ENCODE measurements around the gene HUS1B.
"Not testable (repeated sequence)": the region's sequence is repeated elsewhere in the genome, so short reads cannot be mapped to it uniquely, and the experiment has no call there.

HUS1B gene

DNA sequence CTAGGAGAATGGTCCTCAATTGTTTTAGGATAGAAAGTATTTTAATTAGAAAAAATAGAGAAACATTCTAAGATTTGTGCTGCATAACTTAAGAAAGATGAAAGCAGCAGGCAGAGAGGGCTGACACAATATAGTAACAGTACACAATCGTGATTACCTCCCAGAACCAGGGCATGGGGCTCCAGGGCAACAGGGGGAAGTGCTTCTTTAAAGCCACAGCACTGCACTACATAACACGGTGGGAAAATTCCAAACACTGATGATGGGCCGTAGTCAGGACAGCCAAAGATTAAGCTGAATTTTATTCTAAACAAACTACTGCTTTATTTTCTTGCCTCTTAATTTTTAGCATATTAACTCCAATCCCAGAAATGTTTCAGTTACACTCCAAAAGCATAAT lies 21.6 kb upstream of the HUS1B start:
- no peak for DNase-seq

DNA sequence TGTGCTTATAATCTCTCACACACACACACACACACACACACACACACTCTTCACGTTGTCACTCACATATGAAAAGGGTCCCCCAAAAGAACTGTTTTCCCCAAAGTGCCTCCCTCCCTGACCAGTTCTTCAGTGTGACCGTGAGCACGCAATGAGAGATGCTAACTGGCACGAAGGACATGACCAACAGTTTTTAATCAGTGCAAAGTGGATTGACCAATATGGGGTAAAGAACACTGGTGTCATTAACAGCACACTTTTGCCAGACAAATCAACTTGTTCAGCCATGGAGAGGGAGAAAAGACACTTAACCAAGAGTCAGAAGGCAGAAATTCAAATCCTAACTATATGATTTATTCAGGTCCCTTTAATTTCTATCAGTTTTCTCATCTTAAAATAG lies 21.0 kb upstream of the HUS1B start:
- DNase-seq: no peak

DNA sequence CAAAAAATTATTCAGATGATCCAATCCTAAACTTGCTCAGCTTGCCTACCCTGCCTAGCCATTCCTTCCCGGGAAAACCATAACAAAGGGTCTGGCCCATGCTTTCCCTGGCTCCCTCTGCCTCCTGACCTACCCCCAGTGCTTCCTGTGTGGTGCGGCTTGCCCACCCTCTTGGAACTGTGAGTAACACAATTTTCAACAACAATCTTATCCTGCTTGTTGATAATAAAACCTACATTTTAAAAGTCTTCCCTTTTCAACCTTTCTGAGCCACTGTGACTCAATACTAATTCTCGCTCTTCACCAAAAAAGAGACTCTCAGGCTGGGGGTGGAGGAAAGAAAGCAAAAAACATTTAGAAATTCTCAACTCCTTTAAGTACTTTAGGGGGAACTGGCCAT lies 18.1 kb upstream of the HUS1B start:
- DNase-seq: no peak

DNA sequence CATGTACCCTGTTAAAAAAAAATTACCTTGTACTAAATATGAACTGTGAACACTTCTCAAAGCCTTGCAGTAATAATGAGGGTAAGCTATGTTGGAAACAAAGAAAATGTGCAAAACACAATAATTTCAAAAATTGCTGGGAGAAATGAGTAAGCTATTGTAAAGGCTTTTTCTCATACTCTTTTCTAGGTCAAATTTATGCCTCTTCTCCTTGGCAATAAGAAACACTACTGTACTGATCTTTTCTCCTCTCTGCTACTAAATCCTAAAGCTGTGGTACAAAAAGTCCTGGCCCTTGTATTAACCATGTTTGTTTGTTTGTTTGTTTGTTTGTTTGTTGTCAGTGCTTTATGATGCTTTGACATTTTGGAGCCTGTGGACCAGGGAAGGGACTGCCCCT lies 17.5 kb upstream of the HUS1B start:
- DNase-seq: no peak

DNA sequence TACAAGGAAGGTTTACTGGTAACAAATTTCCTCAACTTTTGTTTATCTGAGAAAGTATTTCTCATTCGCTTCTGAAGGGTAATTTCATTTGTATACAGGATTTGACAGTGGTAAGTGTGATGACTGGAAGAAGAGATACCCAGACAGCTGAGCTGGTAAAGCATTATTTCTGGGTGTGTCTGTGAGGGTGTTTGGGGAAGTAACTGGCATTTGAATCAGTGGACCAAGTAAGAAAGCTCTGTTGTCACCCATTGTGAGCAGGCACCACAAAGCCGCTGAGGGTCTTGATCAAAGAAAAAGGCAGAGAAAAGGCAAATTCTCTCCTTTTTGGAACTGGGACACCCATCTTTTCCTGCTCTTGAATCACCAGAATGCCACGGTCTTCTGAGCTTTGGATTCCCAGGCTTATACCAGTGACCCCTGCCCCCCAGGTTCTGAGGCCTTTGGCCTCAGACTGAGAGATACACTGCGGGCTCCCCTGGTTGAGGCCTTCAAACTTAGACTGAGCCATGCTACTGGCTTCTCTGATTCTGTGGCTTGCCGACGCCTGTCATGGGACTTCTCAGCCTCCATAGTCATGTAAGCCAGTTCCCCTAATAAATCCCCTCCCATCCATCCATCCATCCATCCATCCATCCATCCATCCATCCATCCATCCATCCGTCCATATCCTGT lies 10.5 kb upstream of the HUS1B start:
- DNase-seq: no peak

DNA sequence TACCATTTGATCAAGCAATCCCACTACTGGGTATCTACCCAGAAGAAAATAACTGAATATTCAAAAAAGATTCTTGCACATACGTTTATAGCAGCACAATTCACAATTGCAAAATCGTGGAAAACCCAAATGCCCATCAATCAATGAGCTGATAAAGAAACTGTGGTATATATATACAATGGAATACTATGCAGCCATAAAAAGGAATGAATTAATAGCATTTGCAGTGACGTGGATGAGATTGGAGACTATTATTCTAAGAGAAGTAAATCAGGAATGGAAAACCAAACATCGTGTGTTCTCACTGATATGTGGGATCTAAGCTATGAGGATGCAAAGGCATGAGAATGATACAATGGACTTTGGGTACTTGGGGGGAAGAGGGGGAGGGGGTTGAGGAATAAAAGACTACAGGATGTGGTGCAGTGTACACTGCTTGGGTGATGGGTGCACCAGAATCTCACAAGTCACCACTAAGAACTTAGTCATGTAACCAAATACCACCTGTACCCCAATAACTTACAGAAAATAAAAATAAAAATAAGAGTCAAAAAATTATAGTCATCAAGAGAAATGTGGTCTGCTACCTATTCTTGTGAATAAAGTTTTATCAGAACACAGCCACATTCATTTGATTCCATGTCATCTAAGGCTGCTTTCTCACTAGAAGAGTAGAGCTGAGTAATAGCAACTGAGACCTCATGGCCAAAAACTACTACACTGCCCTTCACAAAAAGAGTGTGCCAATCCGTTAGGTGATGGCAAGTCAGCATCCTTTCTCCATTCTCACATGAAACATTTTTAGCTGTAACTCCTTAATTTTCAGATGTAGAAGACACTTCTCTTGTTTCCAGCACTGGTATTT lies 8.7 kb upstream of the HUS1B start:
- no peak for DNase-seq

DNA sequence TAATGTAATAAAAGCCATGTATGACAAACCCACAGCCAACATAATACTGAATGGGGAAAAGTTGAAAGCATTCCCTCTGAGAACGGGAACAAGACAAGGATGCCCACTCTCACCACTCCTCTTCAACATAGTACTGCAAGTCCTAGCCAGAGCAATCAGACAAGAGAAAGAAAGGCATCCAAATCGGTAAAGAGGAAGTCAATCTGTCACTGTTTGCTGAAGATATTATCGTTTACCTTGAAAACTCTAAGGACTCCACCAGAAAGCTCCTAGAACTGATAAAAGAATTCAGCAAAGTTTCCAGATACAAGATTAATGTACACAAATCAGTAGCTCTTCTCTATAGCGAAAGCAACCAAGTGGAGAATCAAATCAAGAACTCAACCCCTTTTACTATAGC lies 6.9 kb upstream of the HUS1B start:
- not testable (repeated sequence) for DNase-seq

DNA sequence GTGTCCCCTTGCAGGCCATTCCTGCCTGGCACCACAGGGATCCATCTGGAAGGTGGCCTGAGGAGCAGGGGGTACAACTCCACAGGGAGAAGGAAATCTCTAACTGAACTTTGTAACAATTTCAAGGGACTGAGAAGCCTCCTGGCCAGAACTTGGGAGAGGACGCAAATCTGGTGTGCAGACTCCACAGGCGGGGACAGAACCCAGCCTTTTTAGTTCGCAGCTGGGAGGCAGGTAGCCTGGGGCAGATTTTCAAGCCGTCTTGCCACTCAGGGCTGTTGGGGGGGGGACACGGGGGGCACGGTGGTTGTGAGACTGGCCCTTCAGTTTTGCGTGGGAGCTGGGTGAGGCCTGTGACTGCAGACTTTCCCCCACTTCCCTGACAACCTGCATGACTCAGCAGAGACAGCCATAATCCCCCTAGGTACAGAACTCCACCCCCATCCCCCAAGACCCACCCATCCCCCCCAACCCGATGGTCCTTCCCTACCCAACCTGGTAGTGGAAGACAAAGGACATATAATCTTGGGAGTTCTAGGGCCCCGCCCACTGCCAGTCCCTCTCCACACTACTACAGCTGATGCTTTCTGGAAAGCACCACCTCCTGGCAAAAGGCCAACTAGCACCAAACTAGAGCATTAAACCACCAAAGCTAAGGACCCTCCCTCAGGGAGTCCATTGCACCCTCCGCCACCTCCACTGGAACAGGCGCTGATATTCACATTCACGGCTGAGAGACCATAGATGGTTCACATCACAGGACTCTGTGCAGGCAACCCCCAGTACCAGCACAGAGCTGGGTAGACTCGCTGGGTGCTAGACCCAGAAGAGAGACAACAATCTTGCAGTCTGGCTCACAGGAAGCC lies 3.0 kb upstream of the HUS1B start:
- DNase-seq: no peak

DNA sequence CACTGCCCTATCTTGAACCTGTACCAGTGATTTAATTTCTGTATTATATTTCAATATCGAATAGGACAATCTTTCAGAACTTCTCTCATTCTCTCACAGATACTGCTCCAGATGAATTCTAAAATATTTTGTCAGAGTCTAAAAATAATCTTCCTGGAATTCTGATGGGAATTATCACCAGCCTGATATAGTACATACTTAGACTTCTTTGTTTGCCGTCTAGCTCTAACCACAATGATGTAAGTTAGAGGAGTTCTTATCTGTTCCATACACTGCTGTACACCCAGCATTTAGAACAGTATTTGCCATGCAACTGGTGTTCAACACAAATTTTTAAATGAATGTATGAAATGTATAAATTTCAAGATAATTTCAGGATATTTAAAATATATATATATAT lies 1.3 kb upstream of the HUS1B start:
- no peak for DNase-seq

DNA sequence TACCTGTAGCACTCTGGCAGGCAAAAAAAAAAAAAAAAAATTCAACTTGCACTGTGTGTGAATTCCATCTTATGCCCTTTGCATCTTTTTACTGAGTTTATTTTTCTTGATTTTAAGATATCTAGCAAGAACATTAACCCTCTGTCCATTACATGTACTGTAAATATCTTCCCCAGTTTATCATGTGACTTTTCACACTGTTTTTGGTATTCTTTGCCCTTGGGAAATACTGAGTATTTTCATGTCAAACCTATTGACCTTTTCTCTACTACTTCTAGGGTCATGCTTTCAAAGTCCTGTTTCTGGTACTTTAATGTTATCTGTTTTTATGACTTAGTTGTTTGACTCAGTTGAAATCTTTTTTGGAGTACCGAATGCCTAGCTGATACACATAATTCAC lies 843 bp upstream of the HUS1B start:
- no peak for DNase-seq

DNA sequence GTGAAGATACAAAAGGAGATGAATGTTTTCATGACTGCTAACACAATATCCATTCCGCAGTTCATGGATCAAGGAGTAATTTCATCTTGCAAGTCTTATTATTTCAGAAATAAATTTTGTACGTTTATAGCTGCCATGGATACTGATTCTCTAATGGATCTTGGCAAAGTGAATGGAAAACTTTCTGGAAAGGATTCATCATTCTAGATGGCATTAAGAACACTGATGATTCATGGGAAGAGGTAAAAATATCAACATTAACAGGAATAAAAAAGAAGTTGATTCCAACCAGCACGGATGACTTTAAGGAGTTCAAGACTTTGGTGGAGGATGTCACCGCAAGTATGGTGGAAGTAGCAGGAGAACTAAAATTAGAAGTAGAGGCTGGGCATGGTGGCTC lies 2.8 kb downstream of the HUS1B start:
- no peak for DNase-seq

DNA sequence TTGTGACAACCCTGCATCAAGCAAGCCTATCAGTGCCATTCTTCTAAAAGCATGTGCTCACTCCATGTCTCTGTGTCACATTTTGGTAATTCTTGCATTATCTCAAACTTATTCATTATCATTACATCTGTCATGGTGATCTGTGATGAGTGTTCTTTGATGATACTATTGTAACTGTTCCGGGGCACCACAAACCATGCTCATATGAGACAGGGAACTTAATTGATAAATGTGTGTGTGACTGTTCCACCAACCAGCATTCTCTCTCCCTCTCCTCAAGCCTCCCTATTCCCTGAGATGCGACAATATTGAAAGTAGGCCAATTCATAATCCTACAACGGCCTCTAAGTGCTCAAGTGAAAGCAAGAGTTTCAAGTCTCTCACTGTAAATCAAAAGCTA lies 4.0 kb downstream of the HUS1B start:
- DNase-seq: no peak

DNA sequence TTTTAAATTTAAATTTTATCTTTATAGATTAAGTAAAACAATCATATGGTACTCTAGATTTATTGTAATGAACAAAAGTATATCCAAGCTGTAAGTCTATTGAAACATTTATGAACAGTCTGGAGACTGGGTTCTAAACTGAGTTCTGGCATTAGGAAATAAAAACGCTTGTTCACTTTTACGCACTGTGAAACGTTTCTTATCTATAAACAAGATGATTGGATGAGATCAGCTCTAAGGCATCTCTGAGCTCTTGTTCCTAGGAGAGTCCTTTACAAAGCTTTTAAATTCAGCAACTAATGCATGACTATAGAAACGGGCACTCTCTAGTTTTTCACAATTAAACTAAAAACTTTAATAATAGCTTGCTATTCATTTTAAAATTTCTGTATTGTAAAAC lies 6.8 kb downstream of the HUS1B start:
- no peak for DNase-seq

DNA sequence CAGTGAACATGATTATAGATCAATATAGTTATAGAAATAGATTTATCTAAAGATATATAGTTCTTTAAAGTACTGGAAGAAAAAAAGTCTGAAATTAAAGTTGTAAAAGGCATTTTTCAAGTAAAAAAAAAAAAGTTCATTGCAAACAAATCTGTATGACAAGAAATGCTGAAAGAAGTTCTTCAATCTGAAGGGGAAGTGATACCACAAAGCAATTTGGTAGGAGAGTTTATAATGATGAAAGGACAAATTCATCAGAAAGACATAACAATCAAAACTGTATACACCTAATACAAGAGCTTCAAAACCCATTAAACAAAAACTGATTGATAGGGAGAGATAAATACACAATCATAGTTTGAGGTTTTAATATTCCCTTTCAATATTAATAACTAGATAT lies 14.1 kb downstream of the HUS1B start:
- DNase-seq: no peak

DNA sequence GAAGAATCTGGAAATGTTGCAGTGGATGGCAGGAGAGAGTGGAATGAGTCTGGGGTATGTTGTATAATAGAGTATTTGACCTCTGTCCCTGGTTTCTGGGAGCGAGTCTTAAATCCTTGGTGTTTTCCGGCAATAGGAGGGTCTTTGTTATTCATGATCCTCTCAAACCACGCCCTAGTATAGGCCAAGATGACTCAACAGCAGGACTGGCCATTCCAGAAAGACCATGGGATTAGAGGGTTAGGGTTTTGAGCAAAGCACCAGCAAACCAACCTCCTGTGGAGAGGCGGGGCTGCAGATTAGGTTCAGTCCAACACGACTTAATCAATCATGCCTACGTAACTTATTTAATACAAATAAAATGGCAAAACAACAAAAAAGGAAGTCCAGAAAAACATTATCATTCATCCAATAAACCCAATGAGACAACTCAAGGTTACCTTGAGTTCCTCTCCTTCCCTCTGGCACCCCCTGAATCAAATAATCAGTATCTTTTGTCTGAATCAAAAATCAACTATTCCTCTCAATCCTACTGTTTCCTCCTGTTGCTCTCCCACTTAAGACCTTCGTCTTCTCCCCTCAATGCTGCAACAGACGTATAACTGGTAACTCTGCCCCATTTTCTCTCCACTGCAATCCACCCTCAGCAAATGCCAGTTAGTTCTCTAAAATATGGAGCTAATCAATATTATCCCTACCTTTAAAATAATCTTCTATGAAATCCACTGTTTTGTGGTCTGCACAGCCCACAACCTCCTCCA lies 15.5 kb downstream of the HUS1B start:
- no peak for DNase-seq

DNA sequence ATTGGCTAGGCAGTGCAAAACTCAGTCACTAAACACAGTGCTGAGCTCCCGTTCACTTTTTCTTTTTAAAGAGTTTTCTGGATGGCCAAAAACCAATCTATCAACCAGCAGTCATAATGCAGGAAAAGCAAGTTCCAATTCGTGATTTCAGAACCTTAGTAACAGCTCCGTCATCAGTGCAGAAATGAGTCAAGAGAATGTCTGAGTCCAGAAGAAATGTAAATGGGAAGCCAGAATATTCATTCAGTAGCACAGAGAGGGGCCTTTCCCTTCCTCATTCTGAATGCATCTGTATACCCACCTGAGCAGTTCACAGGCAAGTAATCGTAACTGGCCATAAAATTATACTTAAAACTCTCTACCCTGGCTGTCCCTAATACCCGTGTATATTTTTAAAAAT lies 20.4 kb downstream of the HUS1B start:
- no peak for DNase-seq

DNA sequence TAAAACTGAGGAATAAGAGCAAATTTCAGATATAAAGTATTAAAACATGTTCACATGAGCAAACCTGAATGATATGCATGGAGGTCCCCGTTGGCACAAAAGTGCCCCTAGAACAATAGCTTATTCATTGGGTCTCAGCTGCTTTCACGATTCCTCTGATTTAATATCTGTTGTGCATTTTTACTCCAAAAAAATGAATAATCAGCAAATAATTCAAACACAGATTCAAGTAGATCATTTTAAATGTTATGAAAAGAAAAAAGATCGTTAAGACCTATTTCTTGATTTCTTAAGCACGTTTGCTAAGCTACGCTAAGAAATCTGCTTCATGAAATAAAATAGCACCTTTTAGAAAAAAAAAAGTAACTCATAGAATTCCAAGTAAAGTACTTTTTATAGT lies 21.7 kb downstream of the HUS1B start:
- no peak for DNase-seq

DNA sequence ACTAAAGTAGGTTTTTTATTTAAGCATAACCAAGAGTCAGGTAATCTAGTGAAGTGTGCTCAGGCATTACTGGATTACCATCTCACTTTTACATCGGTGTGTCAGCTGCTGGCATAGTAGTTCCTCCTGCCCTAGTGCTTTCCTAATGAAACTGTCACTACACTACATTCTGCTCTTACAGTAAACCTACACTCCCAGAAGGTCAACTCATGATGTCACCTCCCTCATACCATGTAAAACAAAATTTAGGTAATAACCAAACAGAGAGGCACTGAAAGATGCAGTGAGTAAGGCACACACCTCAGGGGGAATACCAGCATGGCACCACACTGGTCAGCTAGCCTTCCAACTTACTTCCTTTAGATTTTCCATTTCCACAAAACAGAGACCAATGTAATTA lies 23.3 kb downstream of the HUS1B start:
- no peak for DNase-seq

DNA sequence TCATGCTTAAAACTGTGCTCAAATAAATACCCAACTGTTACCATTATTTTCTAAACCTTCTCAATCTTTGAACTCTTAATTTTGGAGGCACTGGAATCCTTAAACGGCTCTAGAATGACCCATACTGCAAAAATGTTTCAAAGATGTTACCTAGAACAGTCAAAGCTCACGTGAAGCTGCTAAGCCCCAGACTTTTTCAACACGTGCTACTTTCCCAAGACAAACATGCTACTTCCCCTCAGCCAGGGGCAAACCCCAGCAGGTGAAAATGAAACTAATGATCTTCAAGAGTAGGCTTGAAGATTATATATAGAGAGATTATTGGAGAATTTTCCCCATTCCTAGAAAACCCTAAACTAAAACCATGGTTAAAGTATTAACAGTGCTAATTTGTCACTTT lies 28.1 kb downstream of the HUS1B start:
- no peak for DNase-seq

DNA sequence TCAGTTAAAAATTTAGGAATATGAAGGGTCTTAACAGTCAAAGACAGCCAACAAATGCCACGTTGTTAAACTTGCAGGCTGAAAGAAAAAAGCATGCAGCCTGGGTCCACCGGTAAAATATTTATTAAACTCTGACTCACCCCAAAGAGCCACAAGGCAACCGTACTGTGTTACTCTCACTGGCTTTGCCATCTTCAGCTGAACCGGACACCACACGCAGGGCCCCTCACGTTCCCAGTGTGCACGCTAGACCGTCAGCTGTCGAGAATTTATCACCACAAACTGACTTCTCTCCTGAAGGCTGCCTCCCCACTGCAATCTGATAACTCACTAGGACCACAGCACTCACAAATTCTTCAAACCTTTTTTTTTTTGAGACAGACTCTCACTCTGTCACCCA lies 30.7 kb downstream of the HUS1B start:
- no peak for DNase-seq

DNA sequence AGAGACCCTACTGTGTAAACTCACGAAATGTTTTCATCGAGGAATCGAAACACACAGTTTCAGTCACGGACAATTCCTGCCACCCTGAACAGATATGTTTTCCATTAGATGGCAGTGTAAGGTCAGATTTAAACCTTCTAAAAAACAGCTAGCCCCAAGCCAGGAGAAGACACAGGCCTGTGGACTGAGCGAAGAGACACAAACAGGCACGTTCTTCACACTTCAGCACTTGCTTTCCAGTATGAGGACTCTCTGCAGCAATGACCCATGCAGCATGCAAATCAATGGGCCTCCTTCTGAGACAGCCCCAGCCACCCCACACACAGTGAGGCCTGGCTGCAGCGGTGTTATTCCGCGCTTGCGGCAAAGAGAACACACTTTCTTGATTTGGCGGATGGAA lies 31.9 kb downstream of the HUS1B start:
- peak; percentile 43 for DNase-seq

DNA sequence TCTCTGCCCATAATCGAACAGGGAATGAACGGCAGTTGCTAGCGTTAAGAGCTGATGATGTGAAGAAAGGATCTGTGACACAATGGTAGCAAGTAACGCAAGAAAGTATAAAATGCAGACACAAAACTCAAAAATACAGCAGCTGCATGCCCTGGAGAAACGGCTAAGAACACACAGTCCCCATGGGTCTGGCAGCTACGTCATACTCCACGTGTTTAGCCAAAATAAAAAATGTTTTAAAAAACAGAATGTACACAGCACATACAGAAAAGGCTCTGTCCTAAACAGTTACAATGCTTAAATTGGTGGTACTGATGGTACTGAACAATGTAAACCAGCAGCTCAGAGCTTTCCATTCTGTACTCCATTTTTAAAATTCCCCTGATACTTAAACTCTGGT lies 34.4 kb downstream of the HUS1B start:
- DNase-seq: peak; percentile 24

DNA sequence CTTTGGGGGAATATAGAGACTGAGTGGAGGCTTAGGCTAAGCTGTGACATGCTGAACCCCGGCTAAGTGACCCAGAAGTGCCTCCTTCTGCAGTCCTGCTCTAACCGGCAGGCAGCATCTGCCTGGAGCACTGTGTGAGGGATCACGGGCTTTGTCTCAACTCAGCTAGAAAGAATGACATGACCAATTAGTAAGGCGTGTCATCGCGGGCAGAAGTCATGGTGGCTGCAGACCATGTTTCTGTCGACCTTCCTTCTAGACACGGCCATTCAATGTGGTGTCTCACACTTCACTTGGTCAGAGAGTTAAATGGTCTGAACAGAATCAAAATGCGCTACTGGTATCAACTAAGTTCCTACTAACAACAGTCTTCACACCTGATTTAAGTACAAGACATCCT lies 35.0 kb downstream of the HUS1B start:
- DNase-seq: peak; percentile 54
